Activated CD4-positive, alpha-beta memory T cell treated with anti-CD3 and anti-CD28 coated beads, Interleukin-2, amount 10 ng/mL, durations not matched to agents 7 days and 5 days (primary cell): ENCODE data around the gene PTX4. TPM values are rescaled to one million over a fixed set of nuclear protein-coding genes. Genes with fewer than 3 reads are reported as not detected.
A peak's percentile ranks its signal among the peaks of the same experiment; 100 is the strongest.

Source experiments
- CTCF ChIA-PET: fragments of 350-600 bp; sonication (Branson Sonifier 250); formaldehyde crosslinking; loops from one replicate; lab custom pipeline; 2021; ENCODE audit warnings: antibody characterized with exemption, inconsistent platforms; lab: Charles Lee
- POLR2A ChIA-PET: fragments of 350-600 bp; sonication (Branson Sonifier 250); formaldehyde crosslinking; loops from one replicate; lab custom pipeline; 2021; ENCODE audit warnings: antibody characterized with exemption; lab: Charles Lee
- DNase-seq: peaks from one replicate; pipeline ENCODE4 v3.0.0-alpha.2; 2020
- H3K27ac Mint-ChIP-seq: one replicate; pipeline ENCODE4 v1.8.0; 2021; ENCODE audit warnings: mild to moderate bottlenecking, mixed read lengths
- H3K27me3 Mint-ChIP-seq: one replicate; pipeline ENCODE4 v1.8.0; 2021; ENCODE audit warnings: mixed read lengths
- H3K36me3 Mint-ChIP-seq: one replicate; pipeline ENCODE4 v1.8.0; 2021; ENCODE audit warnings: low read depth, mixed read lengths
- H3K4me1 Mint-ChIP-seq: one replicate; pipeline ENCODE4 v1.8.0; 2021; ENCODE audit warnings: mixed read lengths
- H3K4me3 Mint-ChIP-seq: one replicate; pipeline ENCODE4 v1.8.0; 2021; ENCODE audit warnings: mild to moderate bottlenecking, mixed read lengths
- H3K9me3 Mint-ChIP-seq: one replicate; pipeline ENCODE4 v1.8.0; 2021; ENCODE audit warnings: mixed read lengths
- total RNA-seq, 2 experiments: library from RNA; stranded (reverse); gene quantifications; one replicate each; pipeline ENCODE4 v1.2.3, GENCODE V29; 2021

PTX4 gene
- total RNA-seq, 2 experiments from 2014 or later, result not detected

GRCh38 chr16:1493746-1494094, 5.0 kb upstream of the PTX4 start:
- ChIA-PET CTCF (interaction anchor here (1.3 kb wide), 1 partner anchor 115 kb away, joined by 3 read pairs; no protein-coding TSS in a partner anchor), POLR2A (interaction anchor here (0.9 to 2.5 kb wide), 9 partner anchors 9 to 212 kb away, joined by 3 to 22 read pairs (median 6); partner anchors contain the start of genes CRAMP1, IFT140, JPT2 and MAPK8IP3)
- Mint-ChIP-seq H3K27me3 (no peaks in the 10 kb centered on the region), H3K4me3 (peak overlapping the region; percentile 94), H3K9me3 (no peaks in the 10 kb centered on the region), H3K4me1 (peaks cover 20% of the 10 kb centered on the region), H3K36me3 (peaks cover 12% of the 10 kb centered on the region), H3K27ac (peak overlapping the region; percentile 70)
- no peak for DNase-seq

DNA sequence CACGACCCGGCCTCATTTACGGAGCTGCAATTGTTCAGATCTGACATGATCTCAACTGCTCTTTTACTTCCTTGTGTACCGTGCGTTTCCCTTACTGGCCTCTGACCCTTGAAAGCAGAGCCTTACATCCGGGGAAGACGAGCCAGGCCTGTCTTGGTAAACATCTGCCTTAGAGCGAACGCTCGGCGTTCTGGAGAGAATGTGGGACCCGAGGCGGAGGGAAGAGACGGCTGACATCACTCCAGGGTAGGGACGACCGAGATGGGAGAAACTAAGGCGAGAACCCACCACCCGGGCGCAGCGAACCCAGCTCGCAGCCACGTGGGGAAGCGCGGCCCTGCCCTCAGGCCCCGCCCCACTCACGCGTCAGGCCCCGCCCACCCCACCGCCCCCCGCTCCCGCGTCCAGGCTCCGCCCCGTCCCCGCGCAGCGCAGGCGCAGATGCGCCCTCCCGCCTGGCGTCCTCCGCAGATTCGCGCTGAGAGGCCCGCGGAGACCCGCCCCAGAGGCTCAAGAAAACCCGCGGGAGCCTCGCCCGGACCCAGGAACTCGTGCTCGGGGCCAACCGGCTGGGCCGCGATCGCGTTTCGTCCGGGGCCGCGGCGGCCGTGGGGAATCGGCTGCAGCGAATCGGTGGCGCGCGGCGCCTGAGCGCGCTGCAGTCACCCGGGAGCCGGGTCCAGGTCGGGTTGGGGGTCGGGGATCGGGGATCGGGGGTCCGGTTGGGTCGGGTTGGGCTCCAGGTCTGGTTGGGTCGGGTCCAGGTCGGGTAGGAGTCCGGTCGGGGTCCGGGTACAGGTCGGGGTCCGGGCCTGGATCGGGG, 4.4 kb upstream of the PTX4 start, which contains the start of gene TELO2:
TSS of gene TELO2 (plus strand) at position 438 of the 823 bp plus-strand sequence. CDS start 922 bp downstream, outside the sequence.
- Mint-ChIP-seq H3K27ac (peak within 1 kb of the TSS; percentile 94), H3K9me3 (no peaks in the 10 kb centered on the region), H3K36me3 (peaks cover 7% of the 10 kb centered on the region), H3K4me3 (peak within 1 kb of the TSS; percentile 94), H3K27me3 (no peaks in the 10 kb centered on the region), H3K4me1 (peaks cover 20% of the 10 kb centered on the region)
- peak; percentile 89 for DNase-seq
- ChIA-PET POLR2A (interaction anchor here (0.9 to 2.5 kb wide), 12 partner anchors 9 to 213 kb away, joined by 3 to 22 read pairs (median 4); partner anchors contain the start of genes CRAMP1, IFT140, JPT2 and MAPK8IP3), CTCF (interaction anchor here (1.6 kb wide), 1 partner anchor 213 kb away, joined by 4 read pairs; the partner anchor contains the start of gene MAPK8IP3)

DNA sequence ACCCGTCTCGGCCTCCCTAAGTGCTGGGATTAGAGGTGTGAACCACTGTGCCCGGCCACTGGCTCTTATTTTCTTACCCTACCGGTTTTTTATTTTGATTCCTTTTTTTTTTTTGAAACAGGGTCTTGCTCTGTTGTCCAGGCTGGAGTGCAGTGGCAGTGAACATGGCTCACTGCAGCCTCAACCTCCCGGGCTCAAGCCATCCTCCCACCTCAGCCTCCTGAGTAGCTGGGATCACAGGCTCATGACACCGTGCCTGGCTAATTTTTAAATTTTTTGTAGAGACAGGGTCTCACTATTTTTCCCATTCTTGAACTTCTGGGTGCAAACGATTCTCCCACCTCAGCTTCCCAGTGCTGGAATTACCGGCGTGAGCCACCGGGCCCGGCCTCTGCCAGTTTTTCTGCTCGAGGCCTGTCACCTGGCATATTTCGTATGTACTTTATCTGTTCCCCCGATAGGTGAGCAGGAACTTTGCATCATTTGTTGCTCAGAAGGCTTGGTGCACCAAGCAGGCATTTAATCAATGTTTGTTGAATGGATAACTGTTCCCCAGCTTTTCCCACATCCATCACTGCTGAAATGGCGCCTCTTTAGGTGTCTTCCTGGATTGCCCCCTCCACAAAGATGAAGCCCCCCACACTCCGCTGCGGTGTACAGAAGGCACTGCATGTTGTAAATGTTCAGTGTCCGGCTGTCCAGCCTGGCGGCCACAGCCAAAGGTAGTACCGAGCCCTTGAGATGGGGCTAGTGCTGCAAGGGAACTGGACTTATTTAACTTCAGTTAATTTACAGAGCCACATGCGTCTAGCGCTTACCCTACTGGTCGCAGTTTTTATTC, 3.6 kb upstream of the PTX4 start:
- Mint-ChIP-seq H3K27me3 (no peaks in the 10 kb centered on the region), H3K27ac (peak overlapping the region; percentile 94), H3K4me1 (peaks cover 20% of the 10 kb centered on the region), H3K9me3 (no peaks in the 10 kb centered on the region), H3K4me3 (peak overlapping the region; percentile 94), H3K36me3 (peaks cover 2% of the 10 kb centered on the region)
- no peak for DNase-seq
- POLR2A ChIA-PET, result interaction anchor here (0.9 to 2.3 kb wide), 9 partner anchors 9 to 119 kb away, joined by 3 to 22 read pairs (median 5); partner anchors contain the start of genes CRAMP1, IFT140 and UQCC4
- CTCF ChIA-PET, result interaction anchor here (1.6 kb wide), 1 partner anchor 214 kb away, joined by 4 read pairs; the partner anchor contains the start of gene MAPK8IP3

- ChIA-PET CTCF (no interaction called here), POLR2A (interaction anchor here (1.0 to 1.4 kb wide), 3 partner anchors 71 to 215 kb away, joined by 3 to 5 read pairs (median 3); partner anchors contain the start of genes MAPK8IP3 and UQCC4)
- Mint-ChIP-seq H3K27me3 (no peaks in the 10 kb centered on the region), H3K36me3 (peaks cover 2% of the 10 kb centered on the region), H3K27ac (no peak overlapping the region), H3K4me3 (no peak overlapping the region), H3K9me3 (no peaks in the 10 kb centered on the region), H3K4me1 (peaks cover 17% of the 10 kb centered on the region)
- DNase-seq, result no peak
These were observed 2.6 kb upstream of the PTX4 start for GRCh38 chr16:1491327-1491726.

DNA sequence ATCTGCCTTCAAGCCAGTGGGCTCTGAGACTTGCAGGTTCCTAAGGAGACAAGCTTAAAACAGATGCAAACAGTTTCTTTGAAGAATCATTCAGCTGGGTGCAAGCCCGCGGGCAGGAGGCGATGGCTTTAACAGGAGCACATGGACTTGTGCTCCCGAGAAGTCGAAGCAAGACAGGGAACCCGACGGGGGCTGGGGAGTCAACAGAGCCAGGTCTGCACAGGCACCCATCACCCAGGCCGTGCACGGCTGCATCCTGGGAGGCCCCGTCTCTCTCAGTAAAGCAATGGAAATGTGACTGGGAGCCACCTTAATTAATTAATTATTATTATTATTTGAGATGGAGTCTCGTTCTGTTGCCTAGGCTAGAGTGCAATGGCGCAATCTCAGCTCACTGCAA, 333 bp upstream of the PTX4 start:
- POLR2A ChIA-PET, result no interaction called here
- H3K36me3 Mint-ChIP-seq, result peaks cover 2% of the 10 kb centered on the region

DNA sequence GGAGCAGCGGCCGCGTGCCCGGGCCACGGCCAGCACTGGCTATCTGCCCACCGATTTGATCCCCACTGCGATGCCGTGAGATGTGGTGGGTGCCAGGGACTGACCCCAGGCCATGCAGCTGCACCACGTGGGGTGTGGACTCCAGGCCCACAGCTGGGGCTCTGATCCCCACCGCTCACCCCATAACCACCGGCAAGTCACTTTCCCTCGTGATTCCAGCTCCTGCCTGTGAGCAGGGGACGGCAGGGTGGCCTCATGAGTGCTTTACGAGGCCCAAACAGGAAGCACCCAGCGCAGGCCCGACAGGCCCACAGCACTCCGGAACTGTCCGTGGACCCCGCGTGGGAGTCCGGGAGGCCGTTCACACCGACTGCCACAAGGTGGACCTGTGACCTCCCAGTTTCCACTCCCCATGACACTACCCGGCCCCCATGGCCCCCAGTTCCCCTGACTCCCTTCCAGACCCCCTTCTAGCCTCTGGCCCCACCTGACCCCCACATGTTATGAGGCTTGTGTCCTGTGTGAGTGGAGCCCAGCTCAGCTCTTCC, 616 bp downstream of the PTX4 start:
- Mint-ChIP-seq H3K4me1 (peaks cover 9% of the 10 kb centered on the region), H3K9me3 (no peaks in the 10 kb centered on the region), H3K27ac (no peak overlapping the region), H3K27me3 (peaks cover 2% of the 10 kb centered on the region), H3K4me3 (no peak overlapping the region), H3K36me3 (peaks cover 2% of the 10 kb centered on the region)
- POLR2A ChIA-PET, result no interaction called here
- CTCF ChIA-PET, result no interaction called here
- DNase-seq, result no peak

More for the DNA sequence above, 333 bp upstream of the PTX4 start:
- Mint-ChIP-seq H3K27ac (no peak overlapping the region), H3K27me3 (no peaks in the 10 kb centered on the region), H3K4me3 (no peak overlapping the region), H3K4me1 (peaks cover 12% of the 10 kb centered on the region), H3K9me3 (no peaks in the 10 kb centered on the region)
- CTCF ChIA-PET, result no interaction called here
- no peak for DNase-seq

- CTCF ChIA-PET, result no interaction called here
- Mint-ChIP-seq H3K27ac (no peak overlapping the region), H3K4me1 (peaks cover 3% of the 10 kb centered on the region), H3K36me3 (no peaks in the 10 kb centered on the region), H3K4me3 (no peak overlapping the region), H3K27me3 (peaks cover 2% of the 10 kb centered on the region), H3K9me3 (no peaks in the 10 kb centered on the region)
- no peak for DNase-seq
- POLR2A ChIA-PET, result no interaction called here
These were observed 1.2 kb downstream of the PTX4 start for GRCh38 chr16:1487395-1488053.

GRCh38 chr16:1486551-1487390, 2.0 kb downstream of the PTX4 start:
- no peaks in the 10 kb centered on the region for H3K4me1 Mint-ChIP-seq
- H3K27me3 Mint-ChIP-seq, result peaks cover 2% of the 10 kb centered on the region
- H3K9me3 Mint-ChIP-seq, result no peaks in the 10 kb centered on the region
- no peak overlapping the region for H3K27ac Mint-ChIP-seq
- CTCF ChIA-PET, result no interaction called here
- DNase-seq, result no peak
- no peak overlapping the region for H3K4me3 Mint-ChIP-seq
- POLR2A ChIA-PET, result no interaction called here
- H3K36me3 Mint-ChIP-seq, result no peaks in the 10 kb centered on the region

DNA sequence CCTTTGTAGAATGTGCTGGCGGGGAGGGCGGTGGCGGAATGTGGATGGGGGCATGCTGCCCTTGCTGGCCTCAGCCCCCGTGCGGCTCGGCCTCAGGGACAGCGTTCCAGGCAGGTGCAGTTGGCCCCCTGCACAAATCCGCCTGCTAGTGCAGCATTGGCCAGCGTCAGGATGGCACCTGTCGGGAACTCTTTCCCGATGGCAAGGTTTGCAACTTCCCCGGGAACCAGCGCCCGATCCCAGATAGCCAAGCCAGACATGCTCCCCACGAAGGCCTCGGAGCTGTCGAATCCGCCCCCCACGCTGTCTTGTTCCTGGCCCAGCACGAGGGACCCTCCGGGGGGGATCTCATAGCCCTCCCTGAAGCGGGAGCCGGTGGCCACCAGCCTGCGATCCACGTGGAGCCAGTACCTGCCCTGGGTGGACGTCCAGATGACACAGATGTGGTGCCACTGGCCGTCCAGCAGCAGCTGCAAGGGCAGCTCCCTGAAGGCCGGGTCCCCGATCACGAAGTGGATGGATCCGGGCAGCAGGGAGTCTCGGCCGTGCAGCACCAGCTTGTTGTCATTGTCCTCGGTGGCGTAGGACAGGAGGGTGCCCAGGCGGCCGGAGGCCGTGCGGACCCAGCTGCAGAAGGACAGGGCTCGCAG, 2.8 kb downstream of the PTX4 start:
- H3K4me1 Mint-ChIP-seq, result no peaks in the 10 kb centered on the region
- H3K27me3 Mint-ChIP-seq, result peaks cover 2% of the 10 kb centered on the region
- H3K9me3 Mint-ChIP-seq, result no peaks in the 10 kb centered on the region
- H3K27ac Mint-ChIP-seq, result no peak overlapping the region
- H3K36me3 Mint-ChIP-seq, result no peaks in the 10 kb centered on the region
- CTCF ChIA-PET, result no interaction called here
- POLR2A ChIA-PET, result no interaction called here
- no peak for DNase-seq
- no peak overlapping the region for H3K4me3 Mint-ChIP-seq

DNA sequence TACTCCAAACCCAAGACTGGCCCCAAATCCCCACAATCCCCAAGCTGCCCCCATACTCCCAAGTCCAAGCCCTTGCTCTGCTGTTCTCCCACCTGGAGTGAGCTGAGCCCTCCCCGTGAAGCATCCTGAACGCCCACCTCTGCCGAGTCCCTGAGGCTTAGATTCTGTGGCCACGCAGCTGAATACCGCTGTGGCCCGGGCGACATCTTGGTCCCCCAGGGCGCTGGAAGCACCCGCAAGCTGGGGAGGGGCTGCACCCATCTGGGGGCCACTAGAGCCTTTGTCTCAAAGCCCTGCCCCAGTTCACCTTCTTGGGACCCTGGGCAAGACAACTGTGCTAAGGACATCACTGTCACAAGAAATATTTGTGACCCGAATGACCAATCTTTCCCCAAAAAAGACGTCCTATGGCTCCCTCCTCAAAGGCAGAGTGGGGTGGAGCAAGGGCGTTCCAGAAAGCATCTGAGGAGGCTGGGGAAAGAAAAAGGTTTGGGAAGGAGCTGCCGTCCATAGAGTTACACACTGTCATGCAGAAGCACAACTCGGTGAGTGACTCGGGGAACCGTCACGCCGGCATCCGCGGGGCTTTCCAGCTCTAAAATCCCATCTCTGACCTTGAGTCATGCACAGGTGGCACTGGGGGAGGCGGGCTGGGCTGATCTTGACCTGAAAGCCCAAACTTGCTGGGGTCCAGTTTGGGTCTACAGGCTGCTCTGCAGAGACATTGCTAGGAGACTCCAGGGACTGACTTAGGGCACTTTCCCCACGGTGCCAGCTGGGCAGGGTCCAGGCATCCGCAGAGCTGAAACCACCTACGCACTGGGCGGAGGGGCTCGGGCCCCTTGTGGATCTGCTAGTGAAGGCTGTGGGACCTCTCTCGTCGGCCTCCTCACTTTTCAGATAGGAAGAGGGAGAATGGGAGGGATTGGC, 6.6 kb downstream of the PTX4 start:
- peaks cover 2% of the 10 kb centered on the region for H3K27me3 Mint-ChIP-seq
- no peak overlapping the region for H3K27ac Mint-ChIP-seq
- ChIA-PET CTCF (no interaction called here), POLR2A (no interaction called here)
- H3K9me3 Mint-ChIP-seq, result no peaks in the 10 kb centered on the region
- H3K36me3 Mint-ChIP-seq, result no peaks in the 10 kb centered on the region
- DNase-seq, result no peak
- H3K4me3 Mint-ChIP-seq, result no peak overlapping the region
- H3K4me1 Mint-ChIP-seq, result no peaks in the 10 kb centered on the region
